ENCODE results near the gene PLA2G4E.

- TF ChIP-seq, protein P1, sequence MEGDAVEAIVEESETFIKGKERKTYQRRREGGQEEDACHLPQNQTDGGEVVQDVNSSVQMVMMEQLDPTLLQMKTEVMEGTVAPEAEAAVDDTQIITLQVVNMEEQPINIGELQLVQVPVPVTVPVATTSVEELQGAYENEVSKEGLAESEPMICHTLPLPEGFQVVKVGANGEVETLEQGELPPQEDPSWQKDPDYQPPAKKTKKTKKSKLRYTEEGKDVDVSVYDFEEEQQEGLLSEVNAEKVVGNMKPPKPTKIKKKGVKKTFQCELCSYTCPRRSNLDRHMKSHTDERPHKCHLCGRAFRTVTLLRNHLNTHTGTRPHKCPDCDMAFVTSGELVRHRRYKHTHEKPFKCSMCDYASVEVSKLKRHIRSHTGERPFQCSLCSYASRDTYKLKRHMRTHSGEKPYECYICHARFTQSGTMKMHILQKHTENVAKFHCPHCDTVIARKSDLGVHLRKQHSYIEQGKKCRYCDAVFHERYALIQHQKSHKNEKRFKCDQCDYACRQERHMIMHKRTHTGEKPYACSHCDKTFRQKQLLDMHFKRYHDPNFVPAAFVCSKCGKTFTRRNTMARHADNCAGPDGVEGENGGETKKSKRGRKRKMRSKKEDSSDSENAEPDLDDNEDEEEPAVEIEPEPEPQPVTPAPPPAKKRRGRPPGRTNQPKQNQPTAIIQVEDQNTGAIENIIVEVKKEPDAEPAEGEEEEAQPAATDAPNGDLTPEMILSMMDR (IDR thresholded peaks at IDR 0.05) = no peak
- no peak for TF ChIP-seq POLR2AphosphoS5 (IDR thresholded peaks at IDR 0.05)
These were observed 23.0 kb downstream of the PLA2G4E start for GRCh38 chr15:41997845-41998244.
